Measurements from ENCODE around the gene DNAH17.
"Not testable (repeated sequence)": the region's sequence is repeated elsewhere in the genome, so short reads cannot be mapped to it uniquely, and the experiment has no call there.

The DNAH17 gene

GRCh38 chr17:78523934-78524655 is 53.1 kb downstream of the DNAH17 start:
- no peak for DNase-seq (ENCODE audit: low read depth in 3 of 3)

DNA sequence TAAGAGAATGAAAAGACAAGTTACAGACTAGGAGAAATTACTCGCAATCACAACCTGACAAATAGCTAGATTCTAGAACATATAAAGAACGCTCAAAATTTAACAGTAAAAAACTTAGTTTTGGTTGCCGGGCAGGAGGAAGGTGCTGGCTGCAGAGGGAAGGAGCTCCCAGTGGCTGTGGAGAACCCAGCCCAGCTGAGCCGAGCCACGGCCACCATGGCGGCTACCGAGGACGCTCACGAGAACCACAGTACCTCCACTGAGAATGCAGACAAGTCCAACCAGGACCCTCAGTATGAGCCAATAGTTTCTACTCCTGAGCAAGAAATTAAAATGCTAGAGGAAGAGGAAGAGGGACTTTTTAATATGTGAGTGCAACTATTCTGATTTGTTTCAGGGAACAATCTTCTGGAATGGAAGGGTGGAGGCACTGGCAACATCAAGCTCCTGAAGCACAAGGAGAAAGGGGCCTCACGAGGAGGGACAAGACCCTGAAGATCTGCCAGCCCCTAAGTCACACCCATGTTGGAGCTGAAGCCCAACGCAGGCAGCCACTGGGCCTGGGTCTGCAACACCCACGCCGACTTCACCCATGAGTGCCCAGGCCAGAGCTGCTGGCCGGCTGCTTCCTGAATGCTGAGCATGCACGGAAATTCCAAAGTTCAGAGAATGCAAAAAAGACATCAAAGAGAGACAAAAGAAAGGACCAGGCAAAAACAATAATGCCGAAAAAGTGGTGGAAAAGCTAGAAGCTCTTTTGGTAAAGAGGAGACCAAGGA is 55.0 kb downstream of the DNAH17 start:
- DNase-seq (ENCODE audit: low read depth in 3 of 3) = no peak

- no peak for DNase-seq (ENCODE audit: low read depth in 3 of 3)
Observed at GRCh38 chr17:78517421-78517820, 59.8 kb downstream of the DNAH17 start.

DNA sequence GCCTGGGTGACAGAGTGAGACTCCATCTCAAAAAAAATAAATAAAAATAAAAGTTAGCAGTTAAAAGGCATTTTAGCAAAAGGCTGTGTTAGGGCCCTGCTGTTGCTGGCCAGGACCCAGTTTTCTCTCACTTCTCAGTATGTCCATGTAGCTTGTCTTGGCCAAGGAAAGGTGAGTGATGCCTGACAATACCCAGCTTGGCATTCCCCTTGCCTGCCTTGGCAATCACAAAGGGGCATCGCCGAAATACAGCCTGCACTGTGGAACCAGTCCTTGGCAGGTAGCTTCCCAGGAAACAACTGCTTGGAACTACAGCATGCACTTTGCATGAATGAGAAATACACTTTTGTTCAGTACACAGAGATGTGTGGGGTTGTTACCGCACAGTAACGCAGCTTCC is 61.7 kb downstream of the DNAH17 start:
- DNase-seq (ENCODE audit: low read depth in 3 of 3) = no peak

- DNase-seq (ENCODE audit: low read depth in 3 of 3) = no peak
Observed at GRCh38 chr17:78514521-78514920, 62.7 kb downstream of the DNAH17 start.

GRCh38 chr17:78512976-78513375 is 64.2 kb downstream of the DNAH17 start:
- DNase-seq (ENCODE audit: low read depth in 3 of 3) = no peak

DNA sequence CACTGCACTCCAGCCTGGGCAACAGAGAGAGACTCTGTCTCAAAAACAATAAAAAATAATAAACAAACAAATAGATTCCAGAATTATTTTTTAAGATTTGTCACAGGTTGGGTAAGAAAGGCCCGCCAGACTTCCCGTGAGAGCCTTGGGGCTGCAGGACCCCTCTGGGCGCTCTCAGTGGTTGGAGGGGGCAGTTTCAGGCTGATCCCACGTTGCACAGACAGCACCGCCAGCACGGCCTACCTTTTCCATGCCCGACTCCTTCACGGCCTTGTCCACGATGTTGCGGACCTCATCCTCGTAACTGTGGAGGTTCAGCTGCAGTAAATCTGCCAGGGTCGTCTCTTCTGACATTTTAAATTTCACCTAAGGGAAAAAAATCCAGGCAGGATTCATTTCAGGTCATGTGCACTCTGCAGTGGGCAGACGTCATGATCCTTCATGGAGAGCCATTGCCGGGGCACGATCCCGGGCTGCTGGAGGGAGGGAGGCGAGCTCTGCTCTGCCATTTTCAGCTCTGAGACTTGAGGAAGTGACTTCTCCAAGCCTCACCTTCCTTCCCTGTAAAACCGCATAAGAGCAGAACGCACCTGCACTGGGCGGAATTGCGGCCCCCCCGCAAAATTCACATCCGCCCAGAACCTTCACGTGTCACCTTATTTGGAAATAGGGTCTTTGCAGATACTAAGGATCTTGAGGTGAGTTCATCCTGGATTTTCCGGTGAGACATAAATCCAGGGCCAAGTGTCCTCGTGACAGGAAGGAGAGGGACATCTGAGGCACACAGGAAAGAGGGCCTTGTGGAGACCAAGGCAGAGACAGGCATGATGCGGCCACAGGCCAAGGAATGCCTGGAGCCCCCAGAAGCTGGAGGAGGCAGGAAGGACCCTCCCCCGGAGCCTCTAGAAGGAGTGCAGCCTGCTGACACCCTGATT is 66.8 kb downstream of the DNAH17 start:
- DNase-seq (ENCODE audit: low read depth in 3 of 3) = no peak

- DNase-seq (ENCODE audit: low read depth in 3 of 3) = no peak
Observed at GRCh38 chr17:78507526-78507925, 69.7 kb downstream of the DNAH17 start.

- no peak for DNase-seq (ENCODE audit: low read depth in 3 of 3)
Observed at GRCh38 chr17:78506454-78507309, 70.5 kb downstream of the DNAH17 start.

GRCh38 chr17:78504156-78504925 is 72.9 kb downstream of the DNAH17 start:
- DNase-seq (ENCODE audit: low read depth in 3 of 3) = no peak

DNA sequence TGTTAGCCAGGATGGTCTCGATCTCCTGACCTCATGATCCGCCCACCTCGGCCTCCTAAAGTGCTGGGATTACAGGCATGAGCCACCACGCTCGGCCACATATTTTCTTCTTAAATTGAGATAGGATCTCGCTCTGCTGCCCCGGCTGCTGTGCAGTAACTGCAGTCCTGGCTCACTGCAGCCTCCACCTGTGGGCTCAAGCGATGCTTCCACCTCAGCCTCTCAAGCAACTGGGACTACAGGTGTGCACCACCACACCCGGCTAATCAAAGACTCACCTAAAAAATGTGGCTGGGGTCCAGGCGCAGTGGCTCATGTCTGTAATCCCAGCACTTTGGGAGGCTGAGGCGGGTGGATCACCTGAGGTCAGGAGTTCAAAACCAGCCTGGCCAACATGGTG is 73.8 kb downstream of the DNAH17 start:
- not testable (repeated sequence) for DNase-seq (ENCODE audit: low read depth in 3 of 3)

GRCh38 chr17:78502611-78503148 is 74.5 kb downstream of the DNAH17 start:
- DNase-seq (ENCODE audit: low read depth in 3 of 3) = no peak

DNA sequence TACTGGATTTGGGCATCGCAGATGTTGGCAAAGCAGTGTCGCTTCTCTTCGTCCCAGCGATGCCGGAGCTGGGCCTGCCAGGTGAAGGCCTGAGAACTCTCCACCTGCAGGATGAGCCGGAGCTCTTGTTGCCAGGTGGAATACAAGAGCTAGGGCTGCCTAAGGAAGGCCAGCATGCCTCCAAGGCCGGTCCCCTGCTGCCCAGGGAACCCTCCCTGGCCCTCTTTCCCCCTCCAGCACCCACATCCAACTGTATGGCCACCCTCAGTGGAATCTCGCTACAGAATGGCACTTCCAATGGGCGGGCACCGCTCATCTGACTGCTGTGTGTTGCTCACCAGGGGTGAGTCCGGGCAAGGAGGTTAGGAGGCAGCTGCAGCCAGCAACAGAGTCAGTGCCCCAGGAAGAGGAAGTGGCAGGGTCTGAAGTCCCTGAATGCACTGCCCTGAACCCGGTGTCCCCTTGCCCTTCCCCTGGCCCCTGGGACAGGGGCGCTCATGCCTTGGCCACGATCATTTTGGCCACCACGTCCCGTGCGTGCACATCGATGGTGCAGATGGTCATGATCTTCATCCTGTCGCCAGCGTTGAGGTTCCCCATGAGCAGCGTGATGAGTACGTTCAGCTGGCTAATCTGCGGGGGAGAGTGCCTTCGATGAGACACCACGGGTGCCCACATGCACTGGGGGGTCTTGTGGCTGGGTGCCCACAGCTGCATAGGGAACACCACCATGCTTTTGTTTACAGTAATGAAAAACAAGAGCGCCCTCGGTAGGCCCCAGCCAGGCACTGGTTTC is 75.8 kb downstream of the DNAH17 start:
- DNase-seq (ENCODE audit: low read depth in 3 of 3) = no peak

DNA sequence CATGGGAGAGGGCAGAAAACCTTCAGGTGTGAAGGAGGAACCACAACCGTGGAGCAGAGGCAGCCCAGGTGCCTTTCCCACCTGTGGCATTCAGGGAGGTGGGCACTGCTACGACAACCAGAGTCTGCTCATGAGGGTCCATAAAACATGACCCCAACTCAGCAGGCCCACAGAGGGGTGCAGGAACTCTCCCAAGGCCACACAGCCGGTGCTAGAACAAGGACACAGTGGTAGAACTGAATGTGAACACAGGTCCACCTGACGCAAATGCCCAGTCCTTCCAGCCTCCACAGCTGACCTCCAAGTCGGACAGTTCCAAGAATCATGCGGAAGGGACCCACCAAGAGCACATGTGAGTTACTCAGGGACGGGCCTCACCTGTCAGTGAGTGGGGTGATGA is 76.4 kb downstream of the DNAH17 start:
- DNase-seq (ENCODE audit: low read depth in 3 of 3) = no peak

DNA sequence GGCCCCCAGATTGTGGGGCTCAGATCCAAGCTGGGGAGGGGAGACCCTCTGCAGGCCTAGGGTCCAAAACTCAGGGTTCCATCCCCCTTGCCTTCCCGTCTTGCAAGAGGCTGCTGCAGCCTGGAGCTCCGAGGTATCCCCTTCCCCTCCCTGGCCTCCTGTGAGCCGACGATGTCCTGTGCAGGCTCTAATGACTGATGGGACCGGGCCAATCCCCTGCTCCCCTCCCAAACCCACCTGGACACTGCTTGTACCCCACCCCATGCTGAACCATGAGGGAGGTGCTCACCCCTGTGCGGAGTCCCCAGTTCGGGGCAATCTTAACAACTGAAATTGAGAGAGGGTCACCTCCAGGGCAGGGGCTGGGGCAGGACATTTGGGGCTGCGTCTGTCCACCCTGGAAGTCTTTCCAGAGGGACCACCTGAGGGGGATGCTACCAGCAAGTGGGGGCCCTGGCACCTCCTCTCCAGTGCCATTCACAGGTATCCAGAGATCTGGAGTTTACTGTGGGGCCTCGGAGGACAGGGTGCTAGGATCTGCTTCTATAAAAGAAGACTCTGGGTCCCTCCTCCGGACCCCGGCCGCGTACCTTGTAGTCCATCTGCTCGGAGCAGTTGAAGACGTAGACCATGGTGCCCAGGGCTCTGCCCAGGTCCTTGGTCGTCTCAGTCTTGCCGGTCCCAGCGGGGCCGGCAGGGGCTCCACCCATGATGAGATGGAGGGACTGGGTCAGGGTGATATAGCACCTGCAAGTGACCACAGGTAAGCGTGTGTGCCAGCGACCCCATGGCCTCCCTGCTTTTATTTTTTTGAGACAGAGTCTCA is 77.3 kb downstream of the DNAH17 start:
- no peak for DNase-seq (ENCODE audit: low read depth in 3 of 3)

- DNase-seq (ENCODE audit: low read depth in 3 of 3) = no peak
Observed at GRCh38 chr17:78498848-78499247, 78.3 kb downstream of the DNAH17 start.

DNA sequence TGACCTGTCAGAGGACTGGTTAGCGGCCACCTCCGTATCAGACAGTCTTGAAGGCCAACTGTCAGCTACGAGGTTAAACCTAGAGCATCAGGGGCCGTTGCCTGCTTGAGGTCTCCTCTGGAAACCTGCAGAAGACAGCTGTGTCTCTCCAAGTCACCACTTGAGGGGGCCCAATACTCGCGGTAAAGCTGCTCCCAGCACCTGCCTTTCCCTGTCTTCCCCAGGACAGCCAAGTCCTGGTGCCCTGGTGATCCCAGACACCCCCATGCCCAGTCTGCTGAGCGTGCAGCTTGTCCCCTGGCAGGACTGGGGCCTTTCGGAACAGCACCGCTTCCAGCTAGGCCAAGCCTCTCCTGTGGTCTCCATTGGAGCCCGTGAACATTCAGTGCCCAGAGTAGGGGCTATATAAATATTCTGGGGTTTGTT is 80.1 kb downstream of the DNAH17 start:
- DNase-seq (ENCODE audit: low read depth in 3 of 3) = peak; percentile 23 to 56 (median 35)

- no peak for DNase-seq (ENCODE audit: low read depth in 3 of 3)
Observed at GRCh38 chr17:78496311-78496710, 80.9 kb downstream of the DNAH17 start.
